Stimulated activated CD8-positive, alpha-beta memory T cell treated with anti-CD3 and anti-CD28 coated beads, Interleukin-7, amount 100 ng/mL, for 1 hour (primary cell): ENCODE measurements around the gene NIPAL3.
"Not testable (repeated sequence)": the region's sequence is repeated elsewhere in the genome, so short reads cannot be mapped to it uniquely, and the experiment has no call there.

Experiments used
- DNase-seq, 2 donors: peaks; one replicate each; pipeline ENCODE4 v3.0.0-alpha.2; 2020; ENCODE audit warnings: low read depth in 2 of 2

The NIPAL3 gene

DNA sequence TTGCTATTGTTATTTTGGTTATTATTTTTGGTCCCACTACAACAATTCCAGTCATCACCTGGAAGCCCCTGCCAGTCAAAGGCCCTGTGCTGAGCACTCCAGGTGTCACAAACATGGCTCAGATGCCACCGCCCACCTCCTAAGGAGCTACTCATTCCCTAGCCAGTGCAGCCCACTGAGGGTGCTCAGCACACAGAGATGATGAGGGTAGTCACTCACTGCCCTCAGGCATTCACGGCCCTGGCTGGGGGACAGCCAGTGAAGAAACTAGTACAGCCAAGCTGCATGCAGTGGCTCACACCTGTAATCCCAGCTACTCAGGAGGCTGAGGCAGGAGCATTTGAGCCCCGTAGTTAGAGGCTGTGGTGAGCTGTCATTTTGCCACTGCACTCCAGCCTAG is 42.3 kb downstream of the NIPAL3 start:
- DNase-seq = no peak

DNA sequence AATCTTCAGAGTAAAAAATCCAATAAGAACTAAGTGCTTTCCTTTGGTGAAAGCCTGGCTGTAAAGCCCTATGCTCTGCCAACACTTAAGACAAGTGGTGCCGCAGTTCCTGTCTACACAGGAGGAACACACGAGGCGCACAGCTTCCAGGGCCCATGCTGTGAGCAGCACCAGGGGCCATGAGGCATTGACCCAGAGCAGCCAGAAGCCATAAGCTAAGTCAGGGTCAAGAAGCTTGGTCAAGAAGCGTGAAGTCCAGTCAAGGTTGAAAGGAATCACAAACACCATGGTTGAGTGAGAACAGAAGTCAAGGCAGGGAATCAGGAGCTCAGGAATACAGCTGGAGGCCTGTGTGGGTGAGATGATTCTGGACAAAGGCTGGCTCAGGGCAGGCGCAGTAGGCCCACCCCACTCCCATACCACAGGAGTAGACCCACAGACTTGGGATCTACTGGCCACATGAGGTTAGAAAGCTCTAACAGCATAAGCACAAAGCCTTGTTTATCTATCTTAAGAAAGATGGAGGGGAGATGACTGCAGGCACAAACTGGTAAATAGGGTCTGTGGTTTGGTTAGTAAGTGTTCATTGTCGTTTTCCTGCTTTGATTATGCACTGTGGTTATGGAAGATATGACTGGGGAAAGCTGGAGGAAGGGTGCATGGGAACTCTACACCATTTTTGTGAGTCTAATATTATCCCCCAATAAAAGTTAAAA is 44.1 kb downstream of the NIPAL3 start:
- no peak for DNase-seq

DNA sequence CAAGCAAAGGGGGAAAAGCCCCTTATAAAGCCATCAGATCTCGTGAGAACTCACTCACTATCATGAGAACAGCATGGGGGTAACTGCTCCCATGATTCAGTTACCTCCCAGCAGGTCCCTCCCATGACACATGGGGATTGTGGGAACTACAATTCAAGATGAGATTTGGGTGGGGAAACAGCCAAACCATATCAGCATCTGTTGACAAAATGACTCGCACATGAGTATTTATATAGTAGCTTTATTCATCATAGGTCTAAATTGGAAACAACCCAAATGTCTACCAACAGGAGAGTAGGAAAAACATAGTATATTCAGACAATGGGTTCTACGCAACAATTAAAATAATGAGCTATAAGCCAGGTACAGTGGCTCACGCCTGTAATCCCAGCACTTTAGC is 46.5 kb downstream of the NIPAL3 start:
- DNase-seq = not testable (repeated sequence)

DNA sequence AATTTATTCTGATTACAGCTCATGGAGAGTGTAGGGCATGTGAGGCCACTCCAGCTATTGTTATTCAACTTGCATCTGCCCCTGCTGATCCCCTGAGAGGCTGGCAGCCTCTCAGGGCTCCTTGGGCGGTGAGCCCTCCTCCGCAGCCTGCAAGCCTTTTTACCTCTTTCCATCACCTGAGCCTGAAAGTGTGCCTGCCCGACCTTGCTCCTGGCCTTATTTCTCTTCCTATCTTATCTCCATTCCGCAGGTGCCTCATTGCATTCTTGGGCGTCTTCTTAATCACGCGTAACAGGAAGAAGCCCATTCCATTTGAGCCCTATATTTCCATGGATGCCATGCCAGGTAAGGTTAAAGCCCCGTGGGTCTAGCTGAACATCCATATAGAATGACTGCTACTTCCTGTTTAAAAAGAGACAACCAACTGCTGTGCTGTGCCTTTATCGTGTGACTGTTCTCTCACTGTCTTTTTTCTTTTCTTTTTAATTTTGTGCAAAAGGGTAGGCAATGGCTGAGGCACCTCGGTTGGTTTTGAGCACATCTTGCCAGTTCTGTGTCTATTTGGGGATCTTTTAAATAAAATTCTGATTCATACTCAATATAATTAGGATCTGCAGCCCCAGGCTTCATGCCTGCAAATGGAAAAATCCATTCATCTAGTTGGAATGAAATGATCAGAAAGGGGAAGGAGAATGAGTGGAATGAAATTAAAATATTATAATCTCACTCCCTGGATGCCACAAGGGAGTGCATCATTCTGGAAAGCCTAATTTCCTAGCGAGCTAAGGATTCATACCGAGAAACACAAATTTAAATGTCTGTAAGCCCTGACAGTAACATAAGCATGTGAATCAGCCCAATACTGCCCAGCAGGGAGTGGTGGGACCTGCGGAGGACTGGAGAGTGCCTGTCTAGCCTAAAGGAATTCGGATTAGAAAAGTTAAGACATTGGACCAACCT is 48.5 kb downstream of the NIPAL3 start:
- no peak for DNase-seq

DNA sequence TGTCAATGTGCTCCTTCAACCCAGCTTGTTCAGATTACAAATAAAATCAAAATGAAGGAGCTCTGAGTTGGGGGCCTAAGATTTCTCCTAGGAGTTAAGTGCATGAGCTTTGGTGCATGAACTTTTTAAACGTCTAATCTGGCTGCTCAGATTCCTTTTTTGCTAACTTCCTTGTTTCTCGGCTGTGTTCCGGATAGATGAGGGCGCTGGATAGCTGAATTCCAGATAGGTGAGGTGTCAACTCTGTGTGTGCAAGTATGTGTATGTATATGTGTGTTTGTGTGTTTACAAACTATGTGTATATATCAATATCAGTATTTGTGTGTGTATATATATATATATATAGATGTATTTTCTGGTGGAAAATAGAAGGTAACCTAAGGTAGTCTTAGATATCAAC is 49.5 kb downstream of the NIPAL3 start:
- DNase-seq = no peak

DNA sequence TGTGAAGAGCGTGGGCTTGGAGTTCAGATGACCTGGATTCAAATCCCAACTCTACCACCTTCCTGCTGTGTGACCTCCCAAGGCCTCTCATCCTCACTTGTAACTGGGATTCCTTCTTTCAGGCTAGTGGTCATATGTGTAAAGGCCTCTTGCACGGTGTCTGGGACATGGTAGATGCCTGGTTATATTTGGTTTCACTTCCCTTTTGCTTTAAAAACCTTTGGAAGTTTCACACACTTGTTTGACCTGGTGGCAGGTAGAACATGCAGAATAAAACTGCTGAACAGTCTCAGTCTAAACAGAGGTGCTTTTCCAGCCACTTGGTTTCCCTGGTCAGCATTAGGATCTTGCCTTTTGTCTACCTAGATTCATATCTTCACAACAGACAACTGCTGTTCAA is 50.0 kb downstream of the NIPAL3 start:
- no peak for DNase-seq

DNA sequence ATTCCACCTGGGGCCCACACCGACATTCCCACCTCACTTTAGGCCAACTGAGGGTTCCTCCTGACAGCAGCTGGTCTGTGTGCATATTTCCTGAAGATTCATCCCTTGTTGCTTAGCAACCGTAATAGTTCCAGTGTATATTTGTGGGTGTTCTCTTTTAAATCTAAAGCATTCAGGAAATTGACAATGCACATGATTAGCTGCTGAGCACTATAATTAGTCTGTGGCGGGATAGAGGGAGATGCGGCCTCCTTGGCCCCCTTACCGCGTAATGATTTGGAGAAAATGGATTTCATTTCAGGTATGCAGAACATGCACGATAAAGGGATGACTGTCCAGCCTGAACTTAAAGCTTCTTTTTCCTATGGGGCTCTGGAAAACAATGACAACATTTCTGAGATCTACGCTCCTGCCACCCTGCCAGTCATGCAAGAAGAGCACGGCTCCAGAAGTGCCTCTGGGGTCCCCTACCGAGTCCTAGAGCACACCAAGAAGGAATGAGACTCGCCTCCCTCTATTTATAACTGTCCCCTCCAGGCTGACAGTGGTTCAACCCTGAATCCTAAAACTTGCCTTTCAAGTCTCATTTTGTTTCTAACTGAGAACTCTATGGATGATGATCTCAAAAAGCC is 53.2 kb downstream of the NIPAL3 start:
- DNase-seq = no peak

DNA sequence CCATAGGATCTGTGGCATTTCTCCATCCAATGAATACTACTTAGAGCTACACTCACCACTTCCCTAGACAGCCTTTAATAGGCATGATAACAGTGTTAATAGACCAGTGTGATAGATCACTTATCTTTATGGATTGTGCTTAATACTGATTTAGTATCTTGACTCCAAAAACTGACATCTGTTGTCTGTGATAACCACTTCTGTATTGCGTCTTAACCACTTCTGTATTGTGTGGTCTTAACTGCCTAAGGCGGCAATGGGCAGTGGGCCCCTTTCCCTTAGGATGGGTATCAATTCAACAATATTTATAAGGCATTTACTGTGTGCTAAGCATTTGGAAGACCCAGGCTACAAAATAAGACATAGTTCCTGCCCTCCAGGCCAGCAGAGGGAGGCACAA is 55.0 kb downstream of the NIPAL3 start:
- no peak for DNase-seq

DNA sequence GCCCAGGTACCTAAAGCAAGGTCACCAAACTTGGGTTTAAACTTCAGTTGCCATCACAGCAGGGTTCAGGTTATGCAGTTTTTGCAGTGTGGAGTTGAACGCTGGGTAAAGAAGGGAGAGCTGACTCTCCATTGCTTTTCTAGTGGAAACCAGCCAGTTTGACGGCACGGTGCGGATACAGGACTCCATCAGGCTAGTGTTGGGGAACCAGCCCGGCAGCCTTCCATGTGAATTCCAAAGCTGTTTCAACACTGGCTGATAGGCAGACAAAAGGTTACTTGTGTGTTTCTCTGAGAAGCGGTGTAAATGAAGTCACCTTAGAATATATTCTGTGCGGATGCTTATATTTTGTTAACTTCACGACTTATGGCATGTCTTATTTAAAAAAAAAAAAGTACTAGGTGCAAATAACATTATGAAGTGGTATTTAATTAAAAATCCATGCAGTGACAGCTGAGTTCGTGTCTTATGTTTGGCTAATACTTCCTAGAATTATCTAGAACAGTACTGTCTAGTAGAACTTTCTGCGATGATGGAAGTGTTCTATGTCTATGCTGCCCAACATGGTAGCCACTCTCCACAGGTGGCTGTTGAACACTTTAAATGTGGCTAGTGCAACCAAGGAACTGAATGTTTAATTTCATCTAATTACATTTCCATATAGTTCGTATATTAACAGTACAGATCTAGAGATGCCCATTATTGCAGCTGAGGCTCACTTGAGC is 57.1 kb downstream of the NIPAL3 start:
- DNase-seq = no peak

DNA sequence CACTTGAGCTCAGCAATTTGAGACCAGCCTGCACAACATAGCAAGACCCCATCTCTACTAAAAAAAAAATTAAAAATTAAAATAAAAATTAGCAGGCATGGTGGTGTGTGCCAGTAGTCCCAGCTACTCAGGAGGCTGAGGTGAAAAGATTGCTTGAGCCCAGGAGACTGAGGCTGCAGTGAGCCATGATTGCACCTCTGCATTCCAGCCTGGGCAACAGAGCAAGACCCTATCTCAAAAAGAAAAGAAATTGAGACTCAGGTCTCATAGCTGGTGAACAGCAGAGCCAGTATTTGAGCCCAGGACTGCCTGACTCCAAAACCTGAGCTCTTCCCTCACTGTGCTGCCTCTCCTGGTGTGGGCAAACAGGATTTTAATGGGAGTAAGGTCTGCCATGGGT is 58.6 kb downstream of the NIPAL3 start:
- DNase-seq = no peak

DNA sequence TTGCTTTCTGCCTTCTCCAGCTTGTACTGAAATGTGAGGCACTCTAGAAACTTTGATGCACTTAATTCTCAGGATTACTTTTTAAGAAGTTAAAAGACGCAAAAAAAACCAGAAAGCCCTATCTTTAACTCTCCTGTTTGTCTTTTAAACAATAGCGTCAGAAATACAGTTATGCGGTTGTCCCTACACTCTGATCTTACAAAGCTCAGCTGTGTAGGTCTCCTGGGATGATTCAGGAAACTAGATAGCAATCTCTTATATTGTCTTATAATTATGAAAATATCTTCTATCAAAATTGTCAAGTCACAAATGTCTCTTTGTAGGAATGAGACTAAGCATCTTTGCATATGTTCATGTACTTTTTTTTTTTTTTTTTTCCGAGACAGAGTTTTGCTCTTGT is 60.1 kb downstream of the NIPAL3 start:
- no peak for DNase-seq

DNA sequence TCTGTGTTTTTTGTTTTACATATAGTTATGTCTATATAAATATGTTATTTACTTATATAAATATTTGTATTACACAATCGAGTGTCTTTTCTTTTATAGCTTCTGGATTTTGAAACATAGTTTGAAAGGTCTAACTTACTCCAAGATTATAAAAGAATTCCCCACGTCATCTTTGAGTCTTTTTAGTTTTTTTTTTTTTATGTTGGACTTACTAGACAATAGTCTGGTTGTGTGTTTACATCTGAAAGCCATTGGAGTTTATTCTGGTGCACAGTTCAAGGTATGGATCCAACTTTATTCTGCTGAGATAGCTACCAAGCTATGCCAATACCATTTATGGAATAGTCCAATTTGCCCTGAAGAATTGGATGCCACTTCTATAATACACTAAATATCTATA is 61.0 kb downstream of the NIPAL3 start:
- DNase-seq = no peak

DNA sequence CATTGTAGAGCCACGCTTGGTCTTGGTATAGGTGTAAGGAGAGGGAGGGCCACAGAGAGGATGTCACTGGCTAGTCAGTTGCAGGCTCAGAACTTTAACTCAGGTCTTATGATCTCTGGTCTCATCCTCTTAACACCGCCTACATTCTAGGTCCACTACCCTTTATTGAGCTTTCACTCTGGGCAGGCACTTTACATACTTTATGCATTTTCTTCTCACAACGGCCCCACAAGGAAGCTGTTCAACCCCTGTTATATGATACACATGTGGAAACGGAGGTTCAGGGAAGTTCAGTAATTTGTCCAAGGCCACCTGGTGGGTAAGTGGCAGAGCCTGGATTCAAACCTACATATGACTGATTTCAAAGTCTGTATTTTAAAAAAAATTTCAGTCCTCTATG is 61.7 kb downstream of the NIPAL3 start:
- DNase-seq = no peak

DNA sequence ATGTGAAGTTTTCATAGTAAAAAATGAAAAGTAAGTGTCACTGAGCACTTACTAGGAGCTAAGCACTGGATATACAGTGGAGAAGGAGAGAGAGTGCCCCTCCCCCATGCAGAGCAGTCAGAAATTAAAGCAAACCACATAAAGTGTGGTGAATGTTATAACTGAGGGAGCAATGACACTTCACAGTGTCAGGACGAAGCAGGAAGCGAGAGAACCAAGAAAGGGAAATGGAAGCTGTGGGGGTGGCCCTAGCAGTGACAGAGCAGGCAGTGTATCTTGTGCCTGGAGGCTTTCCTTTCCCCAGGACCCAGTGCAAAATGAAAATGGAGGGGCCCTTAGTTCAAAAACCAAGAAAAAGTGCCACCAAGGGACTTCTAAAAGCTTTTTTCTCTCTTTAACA is 65.5 kb downstream of the NIPAL3 start:
- no peak for DNase-seq

DNA sequence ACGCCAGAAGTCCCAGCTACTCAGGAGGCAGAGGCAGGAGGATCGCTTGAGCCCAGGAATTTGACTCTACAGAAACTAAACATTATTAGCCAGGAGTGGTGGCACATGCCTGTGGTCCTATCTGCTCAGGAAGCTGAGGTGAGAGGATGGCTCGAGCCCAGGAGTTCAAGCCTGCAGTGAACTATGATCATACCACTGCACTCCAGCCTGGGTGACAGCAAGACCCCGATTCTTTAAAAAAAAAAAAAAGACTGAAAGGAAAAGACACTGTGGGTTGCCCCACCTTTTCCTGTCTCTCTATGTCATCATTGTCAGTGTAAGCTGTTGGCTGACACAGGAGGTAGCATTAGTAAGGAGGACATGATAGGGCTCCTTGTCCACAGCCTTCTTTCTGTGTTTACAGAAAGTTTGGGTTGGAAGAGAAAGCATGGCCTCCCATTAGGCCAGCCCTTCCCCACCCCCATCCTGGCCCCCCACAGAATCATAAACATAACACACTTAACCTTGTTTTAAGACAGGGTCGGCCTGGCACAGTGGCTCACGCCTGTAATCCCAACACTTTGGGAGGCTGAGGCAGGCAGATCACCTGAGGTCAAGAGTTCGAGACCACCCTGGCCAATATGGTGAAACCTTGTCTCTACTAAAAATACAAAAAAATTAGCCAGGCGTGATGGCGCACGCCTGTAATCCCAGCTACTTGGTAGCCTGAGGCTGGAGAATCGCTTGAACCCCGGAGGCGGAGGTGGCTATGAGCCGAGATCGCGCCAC is 66.4 kb downstream of the NIPAL3 start:
- DNase-seq = no peak

DNA sequence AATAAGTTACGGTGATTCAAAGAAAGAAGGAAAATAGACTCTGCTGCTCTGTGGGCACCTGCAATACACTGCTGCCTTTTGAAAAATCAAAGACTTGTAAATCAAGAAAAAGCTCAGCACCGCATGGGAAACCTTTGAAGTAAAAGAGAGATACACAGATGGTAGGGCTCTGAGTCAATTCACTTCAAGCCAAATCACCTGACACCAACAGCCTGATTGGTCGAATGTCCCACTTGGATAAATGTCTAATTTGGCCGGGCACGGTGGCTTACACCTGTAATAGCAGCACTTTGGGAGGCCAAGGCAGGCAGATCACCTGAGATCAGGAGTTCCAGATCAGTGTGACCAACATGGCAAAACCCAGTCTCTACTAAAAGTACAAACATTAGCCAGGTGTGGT is 67.8 kb downstream of the NIPAL3 start:
- no peak for DNase-seq

DNA sequence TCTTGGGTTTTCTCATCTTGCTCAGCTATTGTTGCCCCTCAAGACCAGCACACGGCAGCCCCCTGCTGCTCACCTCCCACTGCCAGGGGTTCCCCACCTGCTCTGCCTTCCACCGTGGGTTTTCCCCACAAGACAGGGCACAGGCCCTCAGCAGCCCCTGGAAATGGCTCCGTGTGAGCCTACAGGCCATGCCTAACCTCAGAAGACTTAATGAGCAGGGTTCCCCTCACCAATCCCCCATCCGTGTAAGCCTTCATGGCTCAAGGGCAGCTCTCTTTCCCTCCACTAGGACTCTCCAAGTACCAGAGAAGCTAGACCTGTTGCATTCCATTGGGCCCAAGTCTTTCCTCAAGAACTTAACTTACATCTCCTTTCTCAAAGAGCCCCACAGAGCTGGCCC is 68.6 kb downstream of the NIPAL3 start:
- DNase-seq = no peak

DNA sequence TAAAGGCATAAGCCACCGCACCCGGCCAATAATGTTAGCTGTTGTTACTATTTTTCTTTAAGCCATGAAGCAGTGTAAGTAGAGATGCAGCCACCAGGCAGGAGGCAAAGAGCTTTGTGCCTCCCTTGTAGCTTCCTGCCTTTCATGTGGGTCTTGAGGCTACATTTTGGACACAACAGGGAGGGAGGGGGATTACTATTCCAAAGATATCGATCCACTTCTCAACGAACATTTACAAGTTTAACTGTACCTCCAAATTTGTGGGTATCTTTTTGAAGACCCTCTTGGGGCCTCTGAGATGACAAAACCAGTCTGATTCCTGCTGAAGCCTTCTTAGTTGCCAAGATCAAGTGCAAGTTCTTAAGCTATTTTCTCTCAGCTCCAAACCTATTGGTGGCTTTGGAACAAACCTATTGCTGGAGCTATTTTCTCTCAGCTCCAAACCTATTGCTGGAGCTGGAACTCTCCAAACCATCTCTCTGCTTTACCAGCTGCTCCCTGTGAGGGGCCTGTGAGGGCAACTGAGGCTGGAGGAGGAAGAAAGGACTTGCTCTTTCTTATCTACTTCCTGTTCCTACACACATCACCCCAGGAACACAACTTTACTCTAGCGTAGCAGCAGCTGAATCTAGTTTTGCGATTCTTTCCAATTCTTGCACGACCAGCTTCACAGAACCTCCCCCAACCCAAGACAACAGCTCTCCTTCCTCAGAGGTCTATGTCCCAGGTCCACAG is 70.9 kb downstream of the NIPAL3 start:
- no peak for DNase-seq

DNA sequence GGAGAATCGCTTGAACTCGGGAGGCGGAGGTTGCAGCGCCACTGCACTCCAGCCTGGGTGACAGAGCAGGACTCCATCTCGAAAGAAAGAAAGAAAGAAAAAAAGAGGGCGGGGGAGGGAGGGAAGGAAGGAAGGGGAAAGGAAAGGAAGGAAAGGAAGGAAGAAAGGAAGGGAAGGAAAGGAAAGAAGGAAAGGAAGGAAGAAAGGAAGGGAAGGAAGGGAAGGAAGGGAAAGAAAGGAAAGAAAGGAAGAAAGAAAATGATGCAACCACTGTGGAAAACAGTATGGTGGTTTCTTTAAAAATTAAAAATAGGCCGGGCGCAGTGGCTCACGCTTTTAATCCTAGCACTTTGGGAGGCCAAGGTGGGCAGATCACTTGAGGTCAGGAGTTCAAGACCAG is 71.9 kb downstream of the NIPAL3 start:
- DNase-seq = no peak

DNA sequence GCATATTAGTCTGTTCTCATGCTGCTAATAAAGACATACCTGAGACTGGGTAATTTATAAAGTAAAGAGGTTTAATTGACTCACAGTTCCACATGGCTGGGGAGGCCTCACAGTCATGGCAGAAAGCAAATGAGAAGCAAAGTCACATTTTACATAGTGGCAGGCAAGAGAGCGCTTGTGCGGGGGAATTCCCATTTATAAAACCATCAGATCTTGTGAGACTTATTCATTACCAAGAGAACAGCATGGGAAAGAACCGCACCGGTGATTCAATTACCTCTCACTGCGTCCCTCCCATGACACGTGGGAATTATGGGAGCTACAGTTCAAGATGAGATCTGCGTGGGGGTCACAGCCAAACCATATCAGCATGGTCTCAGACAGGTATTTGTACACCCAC is 72.6 kb downstream of the NIPAL3 start:
- DNase-seq = not testable (repeated sequence)

DNA sequence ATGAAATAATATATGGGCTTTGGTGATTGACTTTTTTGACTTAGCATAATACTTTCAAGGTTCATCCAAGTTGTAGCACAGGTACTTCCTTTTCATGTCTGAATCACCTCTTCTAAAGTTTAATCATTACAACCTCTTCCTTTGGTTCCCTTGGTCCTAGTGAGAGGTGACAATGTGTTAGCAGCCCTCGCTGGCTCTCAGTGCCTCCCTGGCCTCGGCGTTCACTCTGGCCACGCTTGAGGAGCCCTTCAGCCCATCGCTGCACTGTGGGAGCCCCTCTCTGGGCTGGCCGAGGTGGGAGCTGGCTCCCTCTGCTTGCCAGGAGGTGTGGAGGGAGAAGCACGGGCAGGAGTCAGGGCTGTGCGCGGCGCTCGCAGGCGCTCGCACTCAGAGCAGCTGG is 74.1 kb downstream of the NIPAL3 start:
- no peak for DNase-seq
